ENCODE results near the gene DCDC1. TPM values are rescaled to one million over a fixed set of nuclear protein-coding genes. Genes with fewer than 3 reads are reported as not detected.

The DCDC1 gene
- polyA plus RNA-seq, 3 donors, result 0.03 TPM; not detected in 2

DNA sequence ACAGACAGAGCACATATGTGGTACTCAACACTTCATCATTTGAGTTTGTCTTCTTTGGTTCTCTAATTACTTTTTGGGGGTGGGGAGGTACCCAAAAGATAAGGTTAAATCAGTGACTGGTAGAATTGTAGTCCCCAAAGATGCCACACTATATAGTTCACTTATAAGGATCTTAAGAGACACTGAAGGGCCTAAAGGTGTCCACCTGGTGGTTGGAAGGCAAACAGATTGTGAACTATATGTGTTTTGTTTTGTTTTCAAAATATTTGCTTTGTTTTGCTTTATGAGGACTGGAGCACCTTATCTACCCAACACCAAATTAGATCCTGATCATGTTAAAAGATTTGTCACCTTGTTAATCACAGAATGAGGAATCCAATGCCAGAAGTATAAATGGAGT lies 136.1 kb downstream of the DCDC1 start:
- Histone ChIP-seq H3K4me3 (replicated peaks in 1 of 3; ENCODE audit: low read depth in 2 of 3, low read length in 3 of 3) (no peak overlapping the region), H3K4me2 (replicated peaks; ENCODE audit: extremely low read depth, low read length, poor library complexity, severe bottlenecking) (no peak overlapping the region), H3K79me2 (ENCODE audit: insufficient read depth, low read length) (no peaks in the 10 kb centered on the region), H3K27ac (ENCODE audit: low read depth in 1 of 2, low read length in 2 of 2) (no peak overlapping the region), H2AFZ (ENCODE audit: insufficient read depth, low read depth, low read length, poor library complexity, severe bottlenecking) (no peak overlapping the region), H3K27me3 (ENCODE audit: control insufficient read depth in 2 of 2, insufficient read depth in 2 of 2, low read length in 2 of 2) (no peaks in the 10 kb centered on the region), H3K9me3 (replicated peaks in 1 of 2; ENCODE audit: control insufficient read depth in 1 of 2, insufficient read depth in 1 of 2, low read length in 2 of 2) (no peaks in the 10 kb centered on the region), H4K20me1 (ENCODE audit: insufficient read depth, low read length) (no peaks in the 10 kb centered on the region), H3K4me1 (ENCODE audit: control insufficient read depth in 1 of 2, insufficient read depth in 2 of 2, low read length in 2 of 2) (no peaks in the 10 kb centered on the region), H3K9ac (ENCODE audit: insufficient read depth, low read length, poor library complexity, severe bottlenecking) (no peak overlapping the region), H3K36me3 (replicated peaks in 1 of 2; ENCODE audit: control insufficient read depth in 1 of 2, insufficient read depth in 2 of 2, low read length in 2 of 2) (no peaks in the 10 kb centered on the region)
- H3K27me3 Mint-ChIP-seq (ENCODE audit: low read depth in 3 of 3), result peaks cover 0 to 1% (median 0%) of the 10 kb centered on the region in 3 donors
- intact Hi-C loops (cut with micrococcal nuclease), result no loop called here
- H3K9me3 Mint-ChIP-seq, result no peaks in the 10 kb centered on the region
- H3K4me1 Mint-ChIP-seq, result no peaks in the 10 kb centered on the region
- DNase-seq, result no peak
- no peak overlapping the region for H3K4me3 Mint-ChIP-seq
- no peaks in the 10 kb centered on the region for H3K36me3 Mint-ChIP-seq
- TF ChIP-seq, protein P1, sequence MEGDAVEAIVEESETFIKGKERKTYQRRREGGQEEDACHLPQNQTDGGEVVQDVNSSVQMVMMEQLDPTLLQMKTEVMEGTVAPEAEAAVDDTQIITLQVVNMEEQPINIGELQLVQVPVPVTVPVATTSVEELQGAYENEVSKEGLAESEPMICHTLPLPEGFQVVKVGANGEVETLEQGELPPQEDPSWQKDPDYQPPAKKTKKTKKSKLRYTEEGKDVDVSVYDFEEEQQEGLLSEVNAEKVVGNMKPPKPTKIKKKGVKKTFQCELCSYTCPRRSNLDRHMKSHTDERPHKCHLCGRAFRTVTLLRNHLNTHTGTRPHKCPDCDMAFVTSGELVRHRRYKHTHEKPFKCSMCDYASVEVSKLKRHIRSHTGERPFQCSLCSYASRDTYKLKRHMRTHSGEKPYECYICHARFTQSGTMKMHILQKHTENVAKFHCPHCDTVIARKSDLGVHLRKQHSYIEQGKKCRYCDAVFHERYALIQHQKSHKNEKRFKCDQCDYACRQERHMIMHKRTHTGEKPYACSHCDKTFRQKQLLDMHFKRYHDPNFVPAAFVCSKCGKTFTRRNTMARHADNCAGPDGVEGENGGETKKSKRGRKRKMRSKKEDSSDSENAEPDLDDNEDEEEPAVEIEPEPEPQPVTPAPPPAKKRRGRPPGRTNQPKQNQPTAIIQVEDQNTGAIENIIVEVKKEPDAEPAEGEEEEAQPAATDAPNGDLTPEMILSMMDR (IDR thresholded peaks at IDR 0.05), result no peak
- no peak overlapping the region for H3K27ac Mint-ChIP-seq

DNA sequence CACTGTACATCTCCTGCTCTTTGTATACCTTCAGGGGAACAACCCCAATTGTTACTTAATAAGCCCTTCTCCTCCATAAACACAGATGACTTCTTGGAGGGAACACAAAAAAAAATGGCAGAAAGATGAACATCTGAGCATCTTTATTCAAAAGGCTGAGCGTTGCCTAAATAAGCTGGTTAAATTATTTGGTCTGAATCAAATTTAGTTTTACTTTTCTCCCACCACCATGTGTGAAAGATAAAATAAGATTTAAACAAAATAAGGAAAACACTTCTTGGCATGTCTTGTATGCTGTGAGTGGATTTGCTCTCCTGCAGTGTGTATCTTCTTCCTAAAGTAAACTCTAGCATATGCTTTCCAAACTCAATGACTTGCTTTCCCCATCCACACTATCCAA lies 137.9 kb downstream of the DCDC1 start:
- H3K36me3 ChIP-seq (replicated peaks in 1 of 2; ENCODE audit: control insufficient read depth in 1 of 2, insufficient read depth in 2 of 2, low read length in 2 of 2), result no peaks in the 10 kb centered on the region
- H3K27ac Mint-ChIP-seq, result no peak overlapping the region
- H3K27me3 ChIP-seq (ENCODE audit: control insufficient read depth in 2 of 2, insufficient read depth in 2 of 2, low read length in 2 of 2), result no peaks in the 10 kb centered on the region
- no peaks in the 10 kb centered on the region for H3K79me2 ChIP-seq (ENCODE audit: insufficient read depth, low read length)
- H3K4me3 ChIP-seq (replicated peaks in 1 of 3; ENCODE audit: low read depth in 2 of 3, low read length in 3 of 3), result no peak overlapping the region
- H3K27ac ChIP-seq (ENCODE audit: low read depth in 1 of 2, low read length in 2 of 2), result no peak overlapping the region
- H3K9me3 ChIP-seq (replicated peaks in 1 of 2; ENCODE audit: control insufficient read depth in 1 of 2, insufficient read depth in 1 of 2, low read length in 2 of 2), result no peaks in the 10 kb centered on the region
- H3K4me1 Mint-ChIP-seq, result no peaks in the 10 kb centered on the region
- H2AFZ ChIP-seq (ENCODE audit: insufficient read depth, low read depth, low read length, poor library complexity, severe bottlenecking), result no peak overlapping the region
- H3K27me3 Mint-ChIP-seq (ENCODE audit: low read depth in 3 of 3), result peaks cover 0 to 1% (median 1%) of the 10 kb centered on the region in 3 donors
- H4K20me1 ChIP-seq (ENCODE audit: insufficient read depth, low read length), result no peaks in the 10 kb centered on the region
- intact Hi-C loops (cut with micrococcal nuclease), result no loop called here
- no peak for DNase-seq
- no peak overlapping the region for H3K9ac ChIP-seq (ENCODE audit: insufficient read depth, low read length, poor library complexity, severe bottlenecking)
- H3K4me3 Mint-ChIP-seq, result no peak overlapping the region
- H3K4me1 ChIP-seq (ENCODE audit: control insufficient read depth in 1 of 2, insufficient read depth in 2 of 2, low read length in 2 of 2), result no peaks in the 10 kb centered on the region
- H3K4me2 ChIP-seq (replicated peaks; ENCODE audit: extremely low read depth, low read length, poor library complexity, severe bottlenecking), result no peak overlapping the region
- no peaks in the 10 kb centered on the region for H3K9me3 Mint-ChIP-seq
- WGBS (ENCODE audit: insufficient coverage), result no CpG with 5 or more reads among the region's 1 CpG
- H3K36me3 Mint-ChIP-seq, result no peaks in the 10 kb centered on the region
- TF ChIP-seq, protein P1 (IDR thresholded peaks at IDR 0.05), result no peak

Data from CD14-positive monocyte (primary cell).